Transverse colon (tissue), 4 donors: ENCODE data around the gene WWOX. TPM values are rescaled to one million over a fixed set of nuclear protein-coding genes. Genes with fewer than 3 reads are reported as not detected.

Experiments
- DNase-seq: peaks from one replicate; pipeline ENCODE4 v3.0.0-alpha.2; 2019
- H3K27ac ChIP-seq, 4 donors: fragments of 200-600 bp; sonication (generic); 2 replicates each; pipeline ENCODE4 v1.5.1; 2016 to 2018; ENCODE audit warnings: inconsistent platforms in 4 of 4
- H3K27me3 ChIP-seq: fragments of 200-600 bp; sonication (generic); 2 replicates; pipeline ENCODE4 v1.5.1; 2017; ENCODE audit warnings: inconsistent platforms
- H3K36me3 ChIP-seq, 4 donors: fragments of 200-600 bp; sonication (generic); 2 replicates each; pipeline ENCODE4 v1.5.1; 2017 to 2019; ENCODE audit warnings: inconsistent platforms in 4 of 4
- H3K4me1 ChIP-seq, 4 donors: fragments of 200-600 bp; sonication (generic); 2 replicates each; pipeline ENCODE4 v1.5.1; 2017 to 2020; ENCODE audit warnings: inconsistent platforms in 4 of 4
- H3K4me3 ChIP-seq, 4 donors: fragments of 200-600 bp; sonication (generic); 1 replicate in 1 of 4; 2 replicates in 3 of 4; pipeline versions ENCODE4 v1.5.1 to v1.6.1; 2017 to 2019; ENCODE audit warnings: inconsistent platforms in 4 of 4
- H3K9me3 ChIP-seq, 2 donors: fragments of 200-600 bp; sonication (generic); 2 replicates each; pipeline ENCODE4 v1.5.1; 2017 to 2019; ENCODE audit warnings: inconsistent platforms in 2 of 2
- CTCF ChIP-seq, 5 experiments: fragments of 200-600 bp in 3 of 5; fragments of 450-650 bp in 2 of 5; sonication (generic) in 3 of 5; IDR thresholded peaks; 1 replicate in 2 of 5; 2 replicates in 3 of 5; pipeline ENCODE4 v1.5.1; 2016 to 2017; ENCODE audit warnings: antibody characterized with exemption in 5 of 5, inconsistent platforms in 3 of 5, mild to moderate bottlenecking in 2 of 5, moderate library complexity in 1 of 5
- EP300 ChIP-seq: sonication (generic); formaldehyde crosslinking; IDR thresholded peaks from one replicate; pipeline ENCODE4 v1.6.1; 2017; ENCODE audit warnings: antibody characterized with exemption, low read depth
- POLR2A ChIP-seq: fragments of 450-650 bp; IDR thresholded peaks from one replicate; pipeline ENCODE4 v1.6.1; 2016; ENCODE audit warnings: antibody characterized with exemption, mild to moderate bottlenecking, moderate library complexity
- POLR2AphosphoS5 ChIP-seq, 3 donors: sonication (generic); formaldehyde crosslinking; IDR thresholded peaks; one replicate each; pipeline ENCODE4 v1.6.1; 2016; ENCODE audit warnings: antibody characterized with exemption in 3 of 3
- WGBS, 2 donors: methylation state at CpG; one replicate each; pipeline ENCODE4 v1.1.5; 2018; ENCODE audit warnings: low coverage in 1 of 2; 5-methylcytosine and 5-hydroxymethylcytosine counted together
- in situ Hi-C, 4 donors: fragments of 200-750 bp; cut with MboI; loops; one replicate each; pipeline versions ENCODE4 v1.15.0 to v1.15.1; 2017; ENCODE audit warnings: low sequenced_read_pairs in 3 of 4, low pct_ligation_motif_present in 1 of 4, low pct_unique_long_range_greater_than_20kb in 1 of 4
- intact Hi-C: fragments of 100-400 bp; cut with DNase I; formaldehyde crosslinking; loops from one replicate; pipeline ENCODE4 v1.15.1; 2023; ENCODE audit warnings: low total_unique reads
- total RNA-seq, 4 donors: library from RNA; depleted of rRNA; stranded (reverse); fragments of >200 nt; gene quantifications; one replicate each; pipeline ENCODE4 v1.1.0, GENCODE V29; 2016

Gene WWOX
- total RNA-seq, 4 donors from 2014 or later, result 11.2 to 53.8 (median 24.8) TPM

- TF ChIP-seq POLR2A (no peak), EP300 (no peak), POLR2AphosphoS5 (IDR thresholded peaks at IDR 0.05) (no peak), CTCF (IDR thresholded peaks at IDR 0.05) (no peak)
- in situ Hi-C loops, result no loop called here
Observed at GRCh38 chr16:79053577-79053976, 954.1 kb downstream of the WWOX start.

GRCh38 chr16:79054211-79054984, 954.9 kb downstream of the WWOX start:
- Histone ChIP-seq H3K4me3 (no peak overlapping the region), H3K9me3 (no peaks in the 10 kb centered on the region), H3K27ac (no peak overlapping the region), H3K4me1 (peaks cover 0 to 15% (median 2%) of the 10 kb centered on the region in 4 donors), H3K36me3 (no peaks in the 10 kb centered on the region), H3K27me3 (no peaks in the 10 kb centered on the region)
- DNase-seq, result no peak
- in situ Hi-C loops, result no loop called here
- intact Hi-C loops, result no loop called here
- WGBS, 2 donors, result 59 to 61% methylated on average over 10 to 13 of the region's 13 CpGs
- TF ChIP-seq POLR2A (no peak), POLR2AphosphoS5 (IDR thresholded peaks at IDR 0.05) (no peak), EP300 (no peak), CTCF (IDR thresholded peaks at IDR 0.05) (no peak)

More at GRCh38 chr16:79053577-79053976, 954.1 kb downstream of the WWOX start:
- Histone ChIP-seq H3K4me3 (no peak overlapping the region), H3K27me3 (no peaks in the 10 kb centered on the region), H3K9me3 (no peaks in the 10 kb centered on the region), H3K27ac (no peak overlapping the region), H3K4me1 (peaks cover 0 to 15% (median 2%) of the 10 kb centered on the region in 4 donors), H3K36me3 (no peaks in the 10 kb centered on the region)
- WGBS, 2 donors, result 80 to 91% methylated on average over 4 of the region's 4 CpGs
- intact Hi-C loops, result no loop called here
- no peak for DNase-seq

- Histone ChIP-seq H3K4me3 (no peak overlapping the region), H3K36me3 (no peaks in the 10 kb centered on the region), H3K9me3 (no peaks in the 10 kb centered on the region), H3K4me1 (peaks cover 0 to 15% (median 2%) of the 10 kb centered on the region in 4 donors), H3K27me3 (no peaks in the 10 kb centered on the region), H3K27ac (no peak overlapping the region)
- in situ Hi-C loops, result no loop called here
- intact Hi-C loops, result no loop called here
- TF ChIP-seq POLR2AphosphoS5 (IDR thresholded peaks at IDR 0.05) (no peak), EP300 (no peak), CTCF (IDR thresholded peaks at IDR 0.05) (no peak), POLR2A (no peak)
- DNase-seq, result no peak
- WGBS, 2 donors, result 80 to 91% methylated on average over 1 to 3 of the region's 3 CpGs
Observed at GRCh38 chr16:79055251-79055970, 956.0 kb downstream of the WWOX start.

- Histone ChIP-seq H3K27ac (no peak overlapping the region), H3K36me3 (no peaks in the 10 kb centered on the region), H3K4me3 (no peak overlapping the region), H3K27me3 (no peaks in the 10 kb centered on the region), H3K9me3 (no peaks in the 10 kb centered on the region), H3K4me1 (no peaks in the 10 kb centered on the region)
- DNase-seq, result no peak
- intact Hi-C loops, result no loop called here
- WGBS, 2 donors, result 71 to 81% methylated on average over 3 to 6 of the region's 6 CpGs
- in situ Hi-C loops, result no loop called here
- no peak for TF ChIP-seq CTCF (IDR thresholded peaks at IDR 0.05)
- TF ChIP-seq EP300, result no peak
- no peak for TF ChIP-seq POLR2A
- TF ChIP-seq POLR2AphosphoS5 (IDR thresholded peaks at IDR 0.05), result no peak
Observed at GRCh38 chr16:79061181-79061580, 961.7 kb downstream of the WWOX start.
